ENCODE data around the gene RGS13. TPM values are rescaled to one million over a fixed set of nuclear protein-coding genes. Genes with fewer than 3 reads are reported as not detected.
A peak's percentile ranks its signal among the peaks of the same experiment; 100 is the strongest.

The RGS13 gene
- total and polyA plus RNA-seq, 10 of the 15 experiments (the other 5 are each of a cell fraction or from before 2014, with no cell fraction given) = 0.23 to 16.0 (median 0.36) TPM; not detected in 1

- ChIA-PET RAD21 (ENCODE audit: unreplicated experiment) (interaction anchor here (0.6 to 5.3 kb wide), 26 partner anchors 10 to 1088 kb away, joined by 3 to 67 read pairs (median 5); partner anchors contain the start of gene UCHL5), SMC1A (ENCODE audit: uncharacterized antibody, unreplicated experiment) (interaction anchor here (0.7 to 12.1 kb wide), 24 partner anchors 8 to 450 kb away, joined by 3 to 255 read pairs (median 6); partner anchors contain the start of gene UCHL5), POLR2A (interaction anchor here (0.8 to 1.7 kb wide), 9 partner anchors 10 to 128 kb away, joined by 3 to 5 read pairs (median 4); no protein-coding TSS in a partner anchor), CTCF (interaction anchor here (0.6 to 5.3 kb wide), 24 partner anchors 8 to 461 kb away, joined by 3 to 58 read pairs (median 6); no protein-coding TSS in a partner anchor)
- peak; percentile 60; the same call in 1 of the 2 replicates for TF ChIP-seq ZBTB33 (IDR thresholded peaks at IDR 0.05)
- TF ChIP-seq ELK1 (IDR thresholded peaks at IDR 0.05; ENCODE audit: low read depth, low read length) = no peak
- 0 out of 2 replicates have a peak, but pooled peaks have one; percentile 33 for TF ChIP-seq RB1 (IDR thresholded peaks at IDR 0.05; ENCODE audit: borderline replicate concordance)
- no peak for TF ChIP-seq EGR1 (IDR thresholded peaks at IDR 0.05; ENCODE audit: borderline replicate concordance in 1 of 2, low read depth in 2 of 2, low read length in 2 of 2)
- TF ChIP-seq HDAC2 (IDR thresholded peaks at IDR 0.05) = no peak
- TF ChIP-seq MLLT1 (IDR thresholded peaks at IDR 0.05) = peak; percentile 67
- no peak for FAIRE-seq
- peak; percentile 7 for ATAC-seq
- no peaks in the 10 kb centered on the region for H3K36me3 ChIP-seq (ENCODE audit: control insufficient read depth in 2 of 2, insufficient read depth in 2 of 2, low read length in 1 of 2)
- H3K27me3 ChIP-seq (replicated peaks in 1 of 2; ENCODE audit: control insufficient read depth in 2 of 2, insufficient read depth in 2 of 2, low read length in 1 of 2) = no peaks in the 10 kb centered on the region
- DNase-seq (ENCODE audit: low read depth, low spot score) = no peak
- peak overlapping the region; percentile 75 for H3K4me2 ChIP-seq (ENCODE audit: control insufficient read depth, insufficient read depth)
- intact Hi-C loops (cut with micrococcal nuclease; ENCODE audit: unreplicated experiment) = loop anchor here (1.0 to 5.0 kb wide), 6 partner anchors 28 to 514 kb away; partner anchors contain the start of gene CDC73
- no peaks in the 10 kb centered on the region for H3K9me3 ChIP-seq (replicated peaks; ENCODE audit: control insufficient read depth, insufficient read depth, low read length)
- TSS peak; percentile 97 for BruUV-seq (replicated peaks)
- peak overlapping the region; percentile 88; the same call in 1 of the 2 replicates for H3K27ac ChIP-seq (ENCODE audit: control insufficient read depth, insufficient read depth)
- peak overlapping the region; percentile 22; the same call in 1 of the 2 replicates for H3K9ac ChIP-seq (ENCODE audit: control insufficient read depth, insufficient read depth, low read length)
- H3K4me3 ChIP-seq = no peak overlapping the region
- H3K79me2 ChIP-seq (ENCODE audit: control insufficient read depth, insufficient read depth, low read length) = no peaks in the 10 kb centered on the region; the same call in 1 of the 2 replicates
- H2AFZ ChIP-seq (ENCODE audit: control insufficient read depth, low read depth, low read length) = no peak overlapping the region; the same call in 1 of the 2 replicates
- in situ Hi-C loops (cut with MboI) = loop anchor here (5.0 kb wide), 3 partner anchors 56 to 131 kb away; no protein-coding TSS in a partner anchor
- H3K4me1 ChIP-seq (ENCODE audit: control insufficient read depth, insufficient read depth, low read length) = peaks cover 23% of the 10 kb centered on the region
- 50% methylated on average over 2 of the region's 2 CpGs for WGBS (ENCODE audit: insufficient coverage, insufficient replicate concordance, low lambda C conversion rate, missing lambda C conversion rate)
- H4K20me1 ChIP-seq (ENCODE audit: control insufficient read depth, insufficient read depth) = no peaks in the 10 kb centered on the region
Observed at GRCh38 chr1:192608671-192609070, 27.3 kb upstream of the RGS13 start.
